IPS DF 6.9 (cell line): ENCODE results near the gene NLGN3.
"Not testable (repeated sequence)": the region's sequence is repeated elsewhere in the genome, so short reads cannot be mapped to it uniquely, and the experiment has no call there.

Source experiments
- DNase-seq: peaks from one replicate; pipeline ENCODE4 v3.0.0-alpha.2; 2013; ENCODE audit warnings: low read depth, low spot score
- H3K27ac ChIP-seq: one replicate; pipeline ENCODE4 v1.5.1; 2013; ENCODE audit warnings: low read length, control low read depth
- H3K27me3 ChIP-seq: 2 replicates; pipeline ENCODE4 v1.6.1; 2013; ENCODE audit warnings: mild to moderate bottlenecking, low read length; ENCODE audit not compliant: control insufficient read depth, insufficient read depth
- H3K36me3 ChIP-seq: 2 replicates; pipeline ENCODE4 v1.6.1; 2013; ENCODE audit warnings: low read length; ENCODE audit not compliant: control insufficient read depth, insufficient read depth
- H3K4me1 ChIP-seq: 2 replicates; pipeline ENCODE4 v1.6.1; 2013; ENCODE audit warnings: low read length; ENCODE audit not compliant: control insufficient read depth, insufficient read depth
- H3K4me3 ChIP-seq: 2 replicates; pipeline ENCODE4 v1.5.1; 2013; ENCODE audit warnings: mild to moderate bottlenecking, low read length
- H3K9me3 ChIP-seq: 2 replicates; pipeline ENCODE4 v1.6.1; 2013; ENCODE audit warnings: low read length, inconsistent platforms; ENCODE audit not compliant: control insufficient read depth, insufficient read depth
- WGBS: extraction: QIAGEN DNeasy Blood & Tissue Kit; methylation state at CpG from one replicate; pipeline ENCODE4 v1.1.7; 2013; ENCODE audit warnings: mixed read lengths, missing lambda C conversion rate; ENCODE audit not compliant: insufficient read length, insufficient coverage; 5-methylcytosine and 5-hydroxymethylcytosine counted together

Gene NLGN3

DNA sequence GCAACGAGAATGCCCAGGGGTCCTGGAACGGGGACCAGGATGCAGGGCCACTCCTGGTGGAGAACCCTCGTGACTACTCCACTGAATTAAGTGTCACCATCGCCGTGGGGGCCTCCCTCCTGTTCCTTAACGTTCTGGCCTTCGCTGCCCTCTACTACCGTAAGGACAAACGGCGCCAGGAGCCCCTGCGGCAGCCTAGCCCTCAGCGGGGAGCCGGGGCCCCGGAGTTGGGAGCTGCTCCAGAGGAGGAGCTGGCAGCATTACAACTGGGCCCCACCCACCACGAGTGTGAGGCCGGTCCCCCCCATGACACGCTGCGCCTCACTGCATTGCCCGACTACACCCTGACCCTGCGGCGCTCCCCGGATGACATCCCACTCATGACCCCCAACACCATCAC is 24.9 kb downstream of the NLGN3 start:
- Histone ChIP-seq H3K9me3 (no peaks in the 10 kb centered on the region), H3K4me1 (peaks cover 2% of the 10 kb centered on the region; the same call in 1 of the 2 replicates), H3K36me3 (no peaks in the 10 kb centered on the region), H3K27ac (no peak overlapping the region), H3K27me3 (no peaks in the 10 kb centered on the region), H3K4me3 (no peak overlapping the region)
- WGBS, result no CpG with 5 or more reads among the region's 22 CpGs
- DNase-seq, result no peak

DNA sequence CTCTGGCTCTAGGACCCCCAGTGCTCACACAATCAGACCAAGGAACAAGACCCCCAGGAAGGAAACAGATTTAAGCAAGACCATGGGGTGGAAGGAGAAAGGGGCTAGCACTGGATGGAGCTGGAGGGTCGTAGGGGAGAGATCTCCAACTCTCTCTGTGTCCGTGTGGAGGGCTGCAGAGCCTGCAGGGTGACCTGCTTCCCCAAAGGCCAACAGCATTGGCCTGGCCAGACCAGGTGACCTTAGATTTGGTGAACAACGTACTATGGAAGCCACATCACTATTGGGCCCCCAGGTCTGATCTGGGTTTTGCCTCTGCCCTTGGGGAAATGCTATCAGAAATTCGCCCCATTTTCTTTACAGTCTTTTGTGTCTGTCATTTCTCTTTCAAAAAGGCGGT is 26.0 kb downstream of the NLGN3 start:
- H3K27me3 ChIP-seq, result no peaks in the 10 kb centered on the region
- H3K27ac ChIP-seq, result no peak overlapping the region
- H3K4me1 ChIP-seq, result peaks cover 2% of the 10 kb centered on the region; the same call in 1 of the 2 replicates
- H3K9me3 ChIP-seq, result no peaks in the 10 kb centered on the region
- DNase-seq, result no peak
- no peaks in the 10 kb centered on the region for H3K36me3 ChIP-seq
- WGBS, result no CpG with 5 or more reads among the region's 5 CpGs
- no peak overlapping the region for H3K4me3 ChIP-seq

DNA sequence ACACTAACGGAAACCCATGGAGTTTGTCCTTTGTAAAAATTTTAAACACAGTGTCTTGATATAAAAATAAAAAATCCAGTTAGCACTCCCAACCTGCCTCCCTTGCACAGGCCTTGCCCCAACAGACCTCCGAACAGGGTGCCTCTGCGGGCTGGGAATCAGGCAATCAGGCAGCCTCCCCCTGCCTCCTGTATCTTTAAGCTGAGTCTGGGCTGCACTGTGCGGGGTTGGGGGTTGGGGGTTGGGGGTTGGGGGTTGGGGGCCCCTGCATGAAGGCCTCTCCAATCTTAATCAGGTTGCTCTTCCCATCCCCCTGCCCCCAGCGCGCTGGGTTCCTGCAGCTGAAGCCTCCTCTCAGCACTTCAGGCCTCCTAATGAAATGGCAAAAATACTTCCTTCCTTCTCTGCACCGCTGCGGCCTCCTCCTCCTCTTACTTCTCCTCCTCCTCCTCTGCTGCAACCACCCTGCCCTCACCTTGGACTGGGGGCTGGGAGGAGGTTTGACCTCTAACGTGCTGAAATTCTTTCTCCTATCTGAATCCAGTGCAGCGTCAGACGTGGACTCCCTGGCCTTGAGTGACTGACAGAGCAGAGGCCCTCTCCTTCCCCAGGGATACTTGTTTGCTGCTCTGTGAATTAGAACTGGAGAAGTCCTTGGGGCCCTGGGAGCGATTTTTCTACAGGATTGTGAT is 26.6 kb downstream of the NLGN3 start:
- no peaks in the 10 kb centered on the region for H3K36me3 ChIP-seq
- H3K4me1 ChIP-seq, result peaks cover 2% of the 10 kb centered on the region; the same call in 1 of the 2 replicates
- no CpG with 5 or more reads among the region's 12 CpGs for WGBS
- DNase-seq, result no peak
- H3K4me3 ChIP-seq, result no peak overlapping the region
- H3K27ac ChIP-seq, result no peak overlapping the region
- no peaks in the 10 kb centered on the region for H3K9me3 ChIP-seq
- H3K27me3 ChIP-seq, result no peaks in the 10 kb centered on the region

DNA sequence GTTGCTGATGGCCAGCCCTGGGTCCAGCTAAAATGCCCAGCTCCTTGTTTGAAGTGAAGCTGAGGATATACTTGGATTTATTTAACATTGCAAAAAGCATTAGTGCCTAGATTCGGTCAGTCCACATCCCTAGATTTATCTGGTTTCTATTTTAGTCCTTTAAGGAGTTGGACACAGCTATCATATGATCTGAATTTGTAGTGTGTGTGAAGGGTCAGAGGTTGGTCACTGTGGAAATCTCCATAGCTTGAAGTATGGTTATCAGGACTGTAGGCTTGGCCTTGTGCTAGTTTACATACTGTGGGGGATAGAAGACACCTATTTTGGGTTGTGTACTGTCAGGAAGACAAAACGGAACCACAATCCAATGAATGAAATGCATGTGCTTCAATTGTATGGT is 28.8 kb downstream of the NLGN3 start:
- H3K27ac ChIP-seq, result no peak overlapping the region
- no peak overlapping the region for H3K4me3 ChIP-seq
- H3K4me1 ChIP-seq, result peaks cover 2% of the 10 kb centered on the region; the same call in 1 of the 2 replicates
- no CpG with 5 or more reads among the region's 2 CpGs for WGBS
- H3K27me3 ChIP-seq, result no peaks in the 10 kb centered on the region
- no peaks in the 10 kb centered on the region for H3K9me3 ChIP-seq
- no peak for DNase-seq
- H3K36me3 ChIP-seq, result no peaks in the 10 kb centered on the region

DNA sequence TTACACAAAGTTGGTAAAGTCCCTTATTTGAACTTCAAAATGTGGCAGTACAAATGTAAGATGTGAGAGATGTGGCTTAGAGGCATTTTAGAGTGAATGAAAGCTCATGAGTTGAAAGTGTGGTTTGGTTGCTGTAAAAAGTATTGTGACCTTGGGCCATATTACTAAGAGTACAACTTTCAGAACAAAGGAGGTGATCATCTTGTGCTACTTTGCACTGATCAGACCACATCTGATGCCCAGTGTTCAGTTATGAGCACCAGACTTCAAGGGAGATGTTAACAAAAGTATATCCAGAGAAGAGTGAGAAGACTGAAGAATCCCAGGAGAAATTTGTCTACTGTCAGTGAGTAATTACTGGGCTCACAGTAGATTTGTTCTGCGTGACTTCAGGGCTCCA is 30.2 kb downstream of the NLGN3 start:
- peaks cover 2% of the 10 kb centered on the region; the same call in 1 of the 2 replicates for H3K4me1 ChIP-seq
- H3K4me3 ChIP-seq, result no peak overlapping the region
- WGBS, result no CpG with 5 or more reads among the region's 1 CpG
- no peak overlapping the region for H3K27ac ChIP-seq
- no peak for DNase-seq
- H3K27me3 ChIP-seq, result no peaks in the 10 kb centered on the region
- H3K36me3 ChIP-seq, result no peaks in the 10 kb centered on the region
- H3K9me3 ChIP-seq, result no peaks in the 10 kb centered on the region

DNA sequence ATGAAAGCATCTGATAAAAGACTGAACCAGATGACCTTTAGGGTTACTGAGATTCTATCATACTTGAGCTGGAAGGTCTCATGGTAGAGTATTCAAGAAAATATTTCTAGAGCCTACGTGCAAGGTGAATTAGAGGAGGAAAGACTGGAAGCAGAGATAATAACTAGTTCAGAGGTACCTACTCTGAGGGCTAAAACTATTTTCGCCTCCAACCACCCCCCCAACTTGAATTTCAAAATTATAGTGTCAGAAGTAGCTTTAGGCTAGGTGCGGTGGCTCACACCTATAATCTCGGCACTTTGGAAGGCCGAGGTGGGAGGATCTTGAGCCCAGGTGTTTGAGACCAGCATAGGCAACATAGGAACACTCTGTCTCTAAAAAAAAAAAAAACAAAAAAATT is 30.9 kb downstream of the NLGN3 start:
- Histone ChIP-seq H3K4me3 (no peak overlapping the region), H3K27me3 (no peaks in the 10 kb centered on the region), H3K9me3 (no peaks in the 10 kb centered on the region), H3K27ac (no peak overlapping the region), H3K36me3 (no peaks in the 10 kb centered on the region), H3K4me1 (peaks cover 2% of the 10 kb centered on the region; the same call in 1 of the 2 replicates)
- no CpG with 5 or more reads among the region's 5 CpGs for WGBS
- no peak for DNase-seq

DNA sequence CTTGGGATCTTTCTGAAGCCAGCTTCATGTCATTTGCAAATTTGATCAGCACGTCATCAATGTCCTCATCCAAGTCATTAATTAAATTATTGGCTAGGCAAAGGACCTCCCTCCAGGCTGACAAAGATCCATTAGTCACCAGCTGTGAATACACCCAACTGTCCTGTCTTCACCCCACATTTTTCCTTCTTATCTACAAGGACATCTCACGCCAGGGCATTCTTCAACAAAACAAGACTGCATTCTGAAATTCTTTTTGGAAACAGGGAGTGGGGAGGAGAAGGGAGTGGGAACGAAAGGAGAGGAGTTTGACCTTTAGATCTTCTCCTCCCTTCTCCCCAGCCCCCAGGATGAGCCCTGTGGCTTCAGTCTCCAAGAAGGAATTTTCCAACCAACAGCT is 32.7 kb downstream of the NLGN3 start:
- no peak for DNase-seq
- WGBS, result no CpG with 5 or more reads among the region's 3 CpGs
- Histone ChIP-seq H3K27ac (no peak overlapping the region), H3K4me1 (no peaks in the 10 kb centered on the region), H3K4me3 (no peak overlapping the region), H3K36me3 (no peaks in the 10 kb centered on the region), H3K27me3 (no peaks in the 10 kb centered on the region), H3K9me3 (no peaks in the 10 kb centered on the region)

DNA sequence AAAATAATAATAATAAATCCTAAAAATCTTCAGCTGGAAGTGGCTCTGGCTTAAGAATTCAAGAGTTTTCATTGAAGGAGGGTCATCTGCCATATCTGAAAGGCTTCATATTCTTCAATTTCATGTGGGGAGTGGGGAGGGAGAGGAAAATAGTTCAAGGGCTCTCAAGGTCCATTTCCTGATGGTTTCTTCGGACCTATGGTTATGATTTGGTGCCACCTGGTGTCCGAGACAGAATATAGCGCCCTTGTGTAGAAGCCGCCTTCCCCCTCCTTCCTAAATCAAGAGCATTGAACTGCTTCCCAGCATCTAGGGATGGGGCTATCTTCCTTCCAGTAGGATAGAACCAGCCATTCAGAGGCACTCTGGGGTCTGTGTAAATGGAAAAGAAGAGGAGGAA is 34.3 kb downstream of the NLGN3 start:
- no CpG with 5 or more reads among the region's 4 CpGs for WGBS
- Histone ChIP-seq H3K4me3 (no peak overlapping the region), H3K27me3 (no peaks in the 10 kb centered on the region), H3K36me3 (no peaks in the 10 kb centered on the region), H3K9me3 (no peaks in the 10 kb centered on the region), H3K27ac (no peak overlapping the region), H3K4me1 (no peaks in the 10 kb centered on the region; the same call in 1 of the 2 replicates)
- DNase-seq, result no peak

DNA sequence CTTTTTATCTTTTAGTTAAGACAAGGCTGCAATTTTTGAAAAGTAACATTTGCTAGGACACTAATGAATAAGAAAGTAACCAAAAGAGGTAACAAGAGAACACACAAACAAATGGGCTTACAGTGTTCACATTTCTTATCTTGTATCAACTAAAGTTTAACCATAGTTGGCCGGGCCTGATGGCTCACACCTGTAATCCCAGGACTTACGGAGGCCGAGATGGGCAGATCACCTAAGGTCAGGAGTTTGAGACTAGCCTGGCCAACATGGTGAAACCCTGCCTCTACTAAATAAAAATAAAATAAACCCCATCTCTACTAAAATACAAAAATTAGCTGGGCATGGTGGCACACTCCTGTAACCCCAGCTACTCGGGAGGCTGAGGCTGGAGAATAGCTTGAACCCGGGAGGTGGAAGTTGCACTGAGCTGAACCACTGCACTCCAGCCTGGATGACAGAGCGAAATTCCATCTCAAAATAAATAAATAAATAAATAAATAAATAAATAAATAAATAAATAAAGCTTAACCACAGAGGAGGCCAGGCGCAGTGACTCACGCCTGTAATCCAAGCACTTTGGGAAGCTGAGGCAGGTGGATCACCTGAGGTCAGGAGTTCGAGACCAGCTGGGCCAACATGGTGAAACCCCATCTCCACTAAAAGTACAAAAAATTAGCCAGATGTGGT is 36.1 kb downstream of the NLGN3 start:
- not testable (repeated sequence) for H3K4me3 ChIP-seq, DNase-seq, H3K4me1 ChIP-seq, H3K27ac ChIP-seq, H3K36me3 ChIP-seq, H3K27me3 ChIP-seq, H3K9me3 ChIP-seq
- no CpG with 5 or more reads among the region's 9 CpGs for WGBS

DNA sequence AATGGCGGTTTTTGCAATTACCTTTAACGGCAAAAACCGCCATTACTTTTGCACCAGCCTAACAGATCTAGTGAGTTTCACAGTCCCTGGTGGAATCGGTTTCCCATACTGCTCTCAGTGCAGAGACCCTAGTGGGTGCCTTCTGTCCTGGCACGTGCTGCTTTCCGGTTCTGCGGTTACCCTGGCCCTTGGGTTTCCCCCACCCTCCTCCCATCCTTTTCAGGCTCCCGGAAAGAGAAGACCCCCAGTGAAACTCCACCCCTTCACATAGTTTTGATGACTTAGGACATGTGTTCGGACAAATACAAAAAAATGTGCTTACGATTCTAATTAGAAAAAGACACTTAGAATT is 36.9 kb downstream of the NLGN3 start:
- Histone ChIP-seq H3K9me3 (no peaks in the 10 kb centered on the region), H3K27ac (no peak overlapping the region), H3K27me3 (no peaks in the 10 kb centered on the region), H3K36me3 (no peaks in the 10 kb centered on the region), H3K4me3 (peak overlapping the region; percentile 30; the same call in 1 of the 2 replicates), H3K4me1 (no peaks in the 10 kb centered on the region; the same call in 1 of the 2 replicates)
- DNase-seq, result no peak
- WGBS, result no CpG with 5 or more reads among the region's 10 CpGs
